Spleen (tissue), 11 donors: ENCODE results near the gene LRMDA. TPM values are rescaled to one million over a fixed set of nuclear protein-coding genes. Genes with fewer than 3 reads are reported as not detected.

Experiments
- DNase-seq: peaks from one replicate; pipeline ENCODE4 v3.0.0-alpha.2; 2020
- H3K27ac ChIP-seq, 8 donors: fragments of 200-600 bp; sonication (generic) in 7 of 8; 1 replicate in 4 of 8; 2 replicates in 4 of 8; pipeline versions ENCODE4 v1.5.0 to v1.8.0; 2016 to 2021; ENCODE audit warnings: inconsistent platforms in 4 of 8, mild to moderate bottlenecking in 4 of 8, moderate library complexity in 1 of 8
- H3K27me3 ChIP-seq, 7 donors: fragments of 200-600 bp; sonication (generic) in 6 of 7; replicated peaks in 1 of 7; 1 replicate in 4 of 7; 2 replicates in 3 of 7; pipeline versions ENCODE4 v1.5.0 to v1.8.0; 2016 to 2021; ENCODE audit warnings: inconsistent platforms in 3 of 7, mild to moderate bottlenecking in 1 of 7
- H3K36me3 ChIP-seq, 6 donors: fragments of 200-600 bp; sonication (generic) in 5 of 6; 1 replicate in 4 of 6; 2 replicates in 2 of 6; pipeline versions ENCODE4 v1.5.0 to v1.8.0; 2016 to 2021; ENCODE audit warnings: inconsistent platforms in 2 of 6
- H3K4me1 ChIP-seq, 6 donors: fragments of 200-600 bp; sonication (generic) in 5 of 6; 1 replicate in 3 of 6; 2 replicates in 3 of 6; pipeline versions ENCODE4 v1.5.0 to v1.8.0; 2016 to 2021; ENCODE audit warnings: inconsistent platforms in 3 of 6
- H3K4me3 ChIP-seq, 8 donors: fragments of 200-600 bp; sonication (generic) in 7 of 8; 1 replicate in 4 of 8; 2 replicates in 4 of 8; pipeline versions ENCODE4 v1.5.0 to v1.8.0; 2016 to 2021; ENCODE audit warnings: inconsistent platforms in 4 of 8, mild to moderate bottlenecking in 4 of 8, moderate library complexity in 2 of 8
- H3K9me3 ChIP-seq, 8 donors: fragments of 200-600 bp; sonication (generic) in 7 of 8; 1 replicate in 4 of 8; 2 replicates in 4 of 8; pipeline versions ENCODE4 v1.5.0 to v1.8.0; 2016 to 2021; ENCODE audit warnings: inconsistent platforms in 4 of 8
- CTCF ChIP-seq, 11 experiments: fragments of 200-600 bp in 7 of 11; fragments of 450-650 bp in 4 of 11; sonication (generic) in 4 of 11; IDR thresholded peaks in 8 of 11; conservative IDR thresholded peaks in 3 of 11; 1 replicate in 7 of 11; 2 replicates in 4 of 11; pipeline versions ENCODE4 v1.4.0 to v1.8.0; 2016 to 2021; ENCODE audit warnings: antibody characterized with exemption in 11 of 11, inconsistent platforms in 4 of 11, mild to moderate bottlenecking in 1 of 11
- POLR2A ChIP-seq, 3 donors: fragments of 450-650 bp; IDR thresholded peaks; one replicate each; pipeline ENCODE4 v1.5.1; 2017; ENCODE audit warnings: antibody characterized with exemption in 3 of 3, mild to moderate bottlenecking in 1 of 3
- POLR2AphosphoS5 ChIP-seq, 3 donors: sonication (generic); formaldehyde crosslinking; IDR thresholded peaks; one replicate each; pipeline ENCODE4 v1.5.1; 2017; ENCODE audit warnings: antibody characterized with exemption in 3 of 3
- WGBS, 5 donors: extraction: QIAGEN DNeasy Blood & Tissue Kit in 3 of 5; methylation state at CpG; one replicate each; pipeline versions ENCODE4 v1.1.5 to v1.1.7; 2013 to 2018; 5-methylcytosine and 5-hydroxymethylcytosine counted together
- intact Hi-C: fragments of 100-400 bp; cut with DNase I; formaldehyde crosslinking; loops from one replicate; pipeline ENCODE4 v1.15.0; 2023; ENCODE audit warnings: low total_unique reads
- polyA plus RNA-seq, 3 donors: library from polyadenylated mRNA; stranded (reverse); fragments of 200-250 nt; gene quantifications; one replicate each; pipeline ENCODE4 v1.2.1, GENCODE V29; 2013
- total RNA-seq, 7 donors: library from RNA; depleted of rRNA in 3 of 7; stranded (reverse); fragments of >200 nt in 3 of 7; fragmentation: NEBNext Ultra II Directional in 4 of 7; extraction: Animal tissue kit (Norgen Biotek cat#: 25700) in 4 of 7; gene quantifications; one replicate each; pipeline versions ENCODE4 v1.1.0 to v1.2.1, GENCODE V29; 2016 to 2021
- donor health status: healthy with polysubstance abuse.
- donor health status: DM: no; HTN: no; CAD: no; lungs with moderate emphysema.
- donor health status: DM: no; HTN: no; CAD: no.
- donor health status: Bipolar disorder and iron deficiency.
- donor health status: healthy.
- donor health status: DM: no; HTN: no; CAD: no.
- donor health status: DM: yes; HTN: yes; CAD: no.

The LRMDA gene
- total and polyA plus RNA-seq, 10 donors: 7.3 to 46.6 (median 28.2) TPM

GRCh38 chr10:75622503-75622902 is 191.1 kb downstream of the LRMDA start:
- Histone ChIP-seq H3K27ac (no peak overlapping the region), H3K27me3 (no peaks in the 10 kb centered on the region), H3K36me3 (no peaks in the 10 kb centered on the region), H3K9me3 (no peaks in the 10 kb centered on the region), H3K4me1 (peaks cover 0 to 4% (median 0%) of the 10 kb centered on the region in 6 donors), H3K4me3 (no peak overlapping the region)
- intact Hi-C loops: no loop called here
- DNase-seq: no peak
- TF ChIP-seq POLR2AphosphoS5 (IDR thresholded peaks at IDR 0.05): no peak
- no peak for TF ChIP-seq CTCF (IDR thresholded peaks at IDR 0.05 in 8 of 11, conservative IDR thresholded peaks at IDR 0.05 in 3 of 11)
- TF ChIP-seq POLR2A (IDR thresholded peaks at IDR 0.05): no peak
- 81 to 97% (median 94%) methylated on average over 1 of the region's 1 CpG for WGBS, 5 donors

- DNase-seq: no peak
Observed at GRCh38 chr10:75623310-75624093, 192.1 kb downstream of the LRMDA start.

GRCh38 chr10:75624638-75625037 is 193.2 kb downstream of the LRMDA start:
- no peak for DNase-seq
- 65 to 93% (median 84%) methylated on average over 1 of the region's 1 CpG for WGBS, 5 donors
- Histone ChIP-seq H3K4me1 (no peaks in the 10 kb centered on the region), H3K27ac (no peak overlapping the region), H3K27me3 (no peaks in the 10 kb centered on the region), H3K36me3 (no peaks in the 10 kb centered on the region), H3K4me3 (no peak overlapping the region), H3K9me3 (no peaks in the 10 kb centered on the region)
- TF ChIP-seq POLR2A (IDR thresholded peaks at IDR 0.05) (no peak), CTCF (IDR thresholded peaks at IDR 0.05 in 8 of 11, conservative IDR thresholded peaks at IDR 0.05 in 3 of 11) (no peak), POLR2AphosphoS5 (IDR thresholded peaks at IDR 0.05) (no peak)
- intact Hi-C loops: no loop called here

More at GRCh38 chr10:75623310-75624093, 192.1 kb downstream of the LRMDA start:
- H3K4me1 ChIP-seq: no peaks in the 10 kb centered on the region
- no peaks in the 10 kb centered on the region for H3K36me3 ChIP-seq
- 73 to 85% (median 78%) methylated on average over 10 of the region's 10 CpGs for WGBS, 5 donors
- H3K9me3 ChIP-seq: no peaks in the 10 kb centered on the region
- H3K4me3 ChIP-seq: no peak overlapping the region
- H3K27me3 ChIP-seq: no peaks in the 10 kb centered on the region
- H3K27ac ChIP-seq: no peak overlapping the region
- intact Hi-C loops: no loop called here
- TF ChIP-seq POLR2AphosphoS5 (IDR thresholded peaks at IDR 0.05): no peak
- no peak for TF ChIP-seq CTCF (IDR thresholded peaks at IDR 0.05 in 8 of 11, conservative IDR thresholded peaks at IDR 0.05 in 3 of 11)
- no peak for TF ChIP-seq POLR2A (IDR thresholded peaks at IDR 0.05)

DNA sequence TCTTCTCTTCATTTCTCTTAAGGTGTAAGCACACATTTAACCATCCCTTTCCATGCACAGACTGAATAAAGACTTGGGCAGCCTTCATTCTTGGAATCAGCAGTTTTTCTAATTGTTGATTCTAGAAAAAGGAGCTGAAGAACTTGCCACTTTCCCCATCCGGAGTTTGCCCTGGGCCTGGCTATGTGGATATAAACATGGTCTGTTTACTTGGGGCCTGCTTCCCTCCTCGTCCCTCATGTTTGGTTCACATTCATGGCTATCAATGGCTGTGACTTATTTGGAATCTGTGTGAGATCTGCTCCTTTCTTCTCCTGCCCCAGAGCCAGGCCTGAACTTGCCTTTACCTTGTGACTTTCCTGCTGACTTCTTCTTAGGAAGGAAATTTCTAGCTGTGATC is 199.3 kb downstream of the LRMDA start:
- Histone ChIP-seq H3K27me3 (no peaks in the 10 kb centered on the region), H3K27ac (no peak overlapping the region), H3K36me3 (no peaks in the 10 kb centered on the region), H3K9me3 (no peaks in the 10 kb centered on the region), H3K4me3 (no peak overlapping the region), H3K4me1 (no peaks in the 10 kb centered on the region)
- 84 to 93% (median 86%) methylated on average over 2 of the region's 2 CpGs for WGBS, 5 donors
- no peak for TF ChIP-seq CTCF (IDR thresholded peaks at IDR 0.05 in 8 of 11, conservative IDR thresholded peaks at IDR 0.05 in 3 of 11)
- TF ChIP-seq POLR2A (IDR thresholded peaks at IDR 0.05): no peak
- TF ChIP-seq POLR2AphosphoS5 (IDR thresholded peaks at IDR 0.05): no peak
- intact Hi-C loops: no loop called here
- DNase-seq: no peak
